GM21367 (cell line): ENCODE results near the gene TMEM94.

Source experiments
- ATAC-seq: cut with Tn5 transposase; IDR thresholded peaks from one replicate; pipeline ENCODE4 v1.9.1; 2021; ENCODE audit not compliant: unreplicated experiment

TMEM94 gene

DNA sequence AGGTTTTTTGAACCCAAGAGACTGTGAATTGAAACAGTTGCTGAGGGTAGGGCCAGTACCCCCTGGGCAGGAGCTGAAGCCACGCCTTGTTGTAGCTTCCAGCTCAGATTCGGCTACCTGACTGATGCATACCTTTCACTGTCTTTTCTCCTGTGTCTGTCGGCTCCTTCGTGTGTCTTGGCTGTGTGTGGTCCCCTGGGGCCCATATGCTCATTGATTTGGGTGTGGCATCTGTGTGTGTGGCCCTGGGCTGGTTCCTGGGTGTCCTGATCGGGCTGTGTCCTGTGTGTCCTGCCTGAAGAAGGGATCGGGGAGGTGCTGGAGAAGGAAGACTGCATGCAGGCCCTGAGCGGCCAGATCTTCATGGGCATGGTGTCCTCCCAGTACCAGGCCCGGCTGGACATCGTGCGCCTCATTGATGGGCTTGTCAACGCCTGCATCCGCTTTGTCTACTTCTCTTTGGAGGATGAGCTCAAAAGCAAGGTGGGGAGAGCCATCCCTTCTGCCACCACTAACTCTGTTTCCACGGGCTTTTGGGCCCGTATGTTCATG is 38.0 kb downstream of the TMEM94 start:
- ATAC-seq: no peak

DNA sequence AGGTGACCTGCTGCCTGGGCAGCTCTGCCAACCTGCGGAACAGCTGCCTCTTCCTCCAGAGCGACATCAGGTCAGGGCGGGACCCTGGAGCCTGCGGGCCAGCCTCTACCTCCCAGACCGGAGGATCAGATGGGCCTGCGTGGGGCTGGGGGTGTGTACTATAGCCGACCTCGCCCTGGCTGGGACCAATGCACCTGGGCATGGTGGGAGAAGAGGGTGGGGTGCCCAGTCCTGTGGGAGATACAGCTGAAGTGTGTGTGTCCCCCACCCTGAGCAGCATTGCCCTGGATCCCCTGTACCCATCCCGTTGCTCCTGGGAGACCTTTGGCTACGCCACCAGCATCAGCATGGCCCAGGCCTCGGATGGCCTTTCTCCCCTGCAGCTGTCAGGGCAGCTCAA is 39.6 kb downstream of the TMEM94 start:
- no peak for ATAC-seq

DNA sequence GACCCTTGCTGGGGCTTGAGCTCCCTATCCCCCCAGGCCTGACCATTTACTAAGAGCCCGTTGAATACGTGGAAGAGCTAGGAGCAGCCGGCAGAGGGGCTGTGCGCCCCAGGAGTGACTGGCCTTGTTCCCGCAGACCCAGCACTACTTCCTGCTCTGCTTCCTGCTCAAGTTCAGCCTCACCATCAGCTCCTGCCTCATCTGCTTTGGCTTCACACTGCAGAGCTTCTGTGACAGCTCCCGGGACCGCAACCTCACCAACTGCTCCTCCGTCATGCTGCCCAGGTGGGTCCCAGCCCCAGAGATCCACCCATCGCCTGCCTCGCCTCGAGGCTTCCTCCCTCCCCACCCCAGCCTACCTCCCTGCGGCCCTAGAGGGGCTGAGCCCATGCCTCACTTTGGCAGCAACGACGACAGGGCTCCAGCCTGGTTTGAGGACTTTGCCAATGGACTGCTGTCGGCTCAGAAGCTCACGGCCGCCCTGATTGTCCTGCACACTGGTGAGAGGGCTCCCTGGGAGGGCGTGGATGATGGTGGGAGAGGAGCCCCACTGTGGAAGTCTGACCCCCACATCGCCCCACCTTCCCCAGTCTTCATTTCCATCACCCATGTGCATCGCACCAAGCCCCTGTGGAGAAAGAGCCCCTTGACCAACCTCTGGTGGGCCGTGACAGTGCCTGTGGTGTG is 41.7 kb downstream of the TMEM94 start:
- ATAC-seq: no peak

DNA sequence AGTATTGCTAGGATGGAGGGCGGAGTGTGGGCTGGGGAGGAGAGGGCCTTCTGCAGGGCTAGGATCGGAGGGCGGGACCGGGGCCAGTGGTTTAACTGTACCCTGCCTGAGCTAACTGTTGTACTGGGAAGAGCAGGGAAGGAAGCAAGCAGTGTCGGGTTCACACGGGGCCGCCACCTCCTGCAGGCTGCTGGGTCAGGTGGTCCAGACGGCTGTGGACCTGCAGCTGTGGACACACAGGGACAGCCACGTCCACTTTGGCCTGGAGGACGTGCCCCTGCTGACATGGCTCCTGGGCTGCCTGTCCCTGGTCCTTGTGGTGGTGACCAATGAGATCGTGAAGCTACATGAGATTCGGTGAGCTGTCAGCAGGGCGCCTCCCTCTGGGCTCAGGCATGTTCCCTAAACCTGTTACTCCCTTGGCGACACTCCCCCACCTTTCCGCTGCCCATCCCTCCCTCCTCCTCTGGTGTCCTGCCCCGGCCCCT is 42.3 kb downstream of the TMEM94 start:
- no peak for ATAC-seq

DNA sequence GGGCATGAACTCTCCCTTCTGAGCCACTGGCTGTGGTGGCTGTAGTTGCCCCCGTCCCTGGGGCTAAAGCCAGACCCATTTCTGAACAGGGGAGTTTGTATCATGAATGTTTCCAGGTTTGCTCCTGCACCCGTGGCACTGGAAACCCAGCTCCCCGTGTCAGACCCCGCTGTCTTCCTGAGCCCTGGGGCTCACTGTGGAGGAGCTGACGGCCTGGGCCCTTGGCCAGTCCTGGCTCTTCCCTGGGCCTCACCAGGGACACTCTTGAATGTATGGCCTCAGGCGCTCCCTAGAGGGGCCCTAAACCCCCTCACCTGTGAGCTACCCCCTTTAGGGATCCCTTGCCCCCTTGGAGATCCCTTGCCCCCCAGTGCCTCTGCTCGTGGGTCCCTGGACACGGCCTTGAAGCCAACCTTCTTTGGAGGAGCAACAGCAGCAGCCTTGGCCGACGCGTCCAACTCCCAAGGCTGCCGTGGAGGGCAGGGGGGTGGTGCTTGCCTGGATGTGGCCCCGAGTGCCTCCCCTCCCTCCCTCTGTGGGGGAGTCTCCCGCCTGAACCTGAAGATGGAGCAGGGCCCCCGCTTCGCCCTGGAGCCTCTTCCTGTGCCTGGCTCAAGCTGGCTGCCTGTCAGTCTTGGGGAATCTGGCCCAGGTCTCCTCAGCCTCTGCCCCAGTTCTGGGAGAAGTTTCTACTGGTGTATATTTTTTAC is 43.0 kb downstream of the TMEM94 start:
- no peak for ATAC-seq

DNA sequence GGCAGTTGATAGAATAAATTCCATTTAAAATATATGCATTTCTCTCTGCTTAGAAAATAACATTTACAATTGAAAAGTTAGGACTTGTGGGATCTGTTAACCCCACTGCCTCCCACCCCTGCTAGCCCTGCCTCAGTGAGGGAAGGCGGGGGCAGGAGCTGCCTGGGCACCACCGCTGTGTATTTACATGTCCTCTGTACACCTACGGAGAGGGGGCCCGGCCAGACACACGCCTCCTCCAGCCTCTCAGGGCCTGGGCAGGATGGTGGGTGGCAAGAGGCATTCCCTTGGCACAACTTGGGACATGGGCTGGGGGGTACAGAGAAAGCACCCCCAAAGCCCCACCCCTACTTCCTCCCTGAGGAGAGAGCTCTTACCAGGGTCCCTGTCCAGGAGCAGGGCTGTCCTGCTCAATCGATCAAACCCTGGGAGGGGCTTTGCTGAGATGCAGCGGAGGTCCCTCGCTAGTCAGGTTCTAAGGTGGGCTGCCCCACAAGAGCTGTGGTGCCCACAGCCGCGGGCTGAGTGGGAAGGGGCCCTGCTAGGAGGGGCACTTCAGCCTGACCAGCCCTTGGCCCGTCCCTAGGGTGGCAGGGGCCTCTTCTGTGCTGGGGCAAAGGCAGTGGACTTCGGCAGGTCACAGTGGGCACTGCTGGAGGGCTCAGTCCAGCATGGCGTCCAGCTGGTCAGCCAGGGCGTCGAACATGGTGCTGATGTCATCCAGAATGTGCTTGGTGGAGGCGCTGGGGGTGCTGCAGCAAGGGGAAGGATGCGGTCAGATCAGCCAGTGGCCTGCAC is 44.2 kb downstream of the TMEM94 start:
- no peak for ATAC-seq

DNA sequence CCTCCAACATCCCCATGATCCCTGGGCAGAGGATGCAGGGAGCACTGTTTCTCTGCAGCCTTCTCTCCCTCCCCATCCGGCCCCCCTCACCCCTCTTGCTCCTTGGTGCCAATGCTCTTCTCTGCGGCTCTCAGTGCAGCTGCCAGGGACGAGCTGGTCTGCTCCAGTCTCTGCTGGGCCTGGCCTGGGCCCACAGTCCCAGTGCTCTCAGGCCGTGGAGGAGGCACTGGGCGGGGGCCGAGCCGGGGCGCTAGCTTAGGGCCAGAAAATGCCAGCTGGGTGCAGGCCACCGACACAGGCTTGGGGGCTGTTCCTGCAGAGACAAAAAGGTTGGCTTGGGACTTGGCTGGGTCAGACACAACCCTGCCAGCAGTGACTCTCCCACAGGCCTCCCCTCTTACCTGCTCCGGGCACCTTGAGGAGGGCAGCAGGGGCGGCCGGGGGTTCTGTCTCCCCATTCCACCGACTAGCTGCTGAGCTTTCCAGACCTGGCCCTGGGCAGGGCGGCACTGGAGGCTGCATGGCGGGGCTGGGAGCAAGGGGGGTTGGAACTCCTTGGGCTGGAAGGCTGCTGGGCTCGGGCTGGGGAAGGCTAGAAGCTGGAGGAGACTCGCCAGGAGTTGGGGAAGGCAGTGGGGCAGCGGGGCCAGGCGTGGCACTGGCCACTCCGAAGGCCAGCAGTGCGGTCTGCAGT is 45.1 kb downstream of the TMEM94 start:
- ATAC-seq: no peak

DNA sequence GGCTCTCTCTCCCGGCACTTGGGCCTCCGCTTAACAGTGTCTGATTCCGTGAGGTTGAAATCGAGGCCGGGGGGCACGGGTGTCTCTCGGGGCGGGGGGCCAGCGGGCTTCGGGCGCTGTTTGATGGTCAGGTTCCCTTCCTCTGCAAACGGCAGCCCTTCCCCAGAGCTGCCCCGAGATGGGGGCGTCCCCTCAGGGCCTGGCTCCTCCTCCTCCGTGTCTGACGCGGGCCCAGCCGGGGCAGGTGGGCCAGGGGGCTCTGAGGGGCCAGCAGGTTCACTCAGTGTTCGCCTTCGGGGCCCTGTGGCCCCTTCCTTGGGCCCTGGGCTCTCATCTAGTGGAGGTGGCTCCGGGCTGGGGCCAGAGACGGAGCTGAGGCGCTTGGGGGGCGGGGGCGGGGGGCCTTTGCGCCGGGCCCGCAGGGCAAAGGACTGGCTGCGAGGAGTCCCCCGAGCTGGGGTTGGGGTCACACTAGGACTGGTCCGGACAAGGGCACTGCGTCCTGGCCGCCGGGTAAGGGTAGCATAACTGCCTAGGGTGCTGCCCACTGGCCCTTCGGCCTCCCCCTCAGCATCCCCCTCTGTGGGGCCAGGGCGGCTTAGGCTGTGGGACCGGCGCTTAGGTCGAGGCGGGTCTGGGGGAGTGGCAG is 45.8 kb downstream of the TMEM94 start:
- no peak for ATAC-seq

DNA sequence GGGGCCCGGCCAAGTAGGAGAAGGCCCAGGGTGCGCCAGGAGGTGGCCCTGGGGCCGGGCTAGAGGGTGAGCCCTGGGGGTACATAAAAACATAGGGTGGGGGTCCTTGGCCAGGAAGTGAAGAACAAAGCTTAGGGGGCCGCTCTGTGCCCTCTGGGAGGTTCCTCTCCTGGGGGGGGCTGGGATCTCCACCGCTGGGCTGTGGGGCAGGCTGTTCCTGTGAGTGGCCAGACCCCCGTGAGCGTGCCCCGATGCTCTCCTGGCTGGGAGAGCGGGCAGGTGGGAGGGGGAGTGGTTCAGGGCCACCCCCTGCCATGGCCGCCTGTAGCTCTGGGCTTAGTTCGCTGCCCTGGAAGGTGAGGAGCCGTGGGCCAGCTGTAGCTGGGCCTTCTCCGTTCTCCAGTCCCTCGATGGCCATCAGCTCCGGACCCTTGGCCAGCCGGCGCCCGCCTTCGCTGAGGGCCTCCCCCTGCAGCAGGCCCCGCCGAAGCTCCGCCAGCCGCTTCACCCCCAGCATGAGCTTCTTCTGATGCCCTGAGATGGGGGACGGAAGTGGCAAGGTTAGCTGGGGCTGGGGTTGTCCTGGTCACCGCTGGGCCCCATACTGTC is 46.4 kb downstream of the TMEM94 start:
- ATAC-seq: no peak

DNA sequence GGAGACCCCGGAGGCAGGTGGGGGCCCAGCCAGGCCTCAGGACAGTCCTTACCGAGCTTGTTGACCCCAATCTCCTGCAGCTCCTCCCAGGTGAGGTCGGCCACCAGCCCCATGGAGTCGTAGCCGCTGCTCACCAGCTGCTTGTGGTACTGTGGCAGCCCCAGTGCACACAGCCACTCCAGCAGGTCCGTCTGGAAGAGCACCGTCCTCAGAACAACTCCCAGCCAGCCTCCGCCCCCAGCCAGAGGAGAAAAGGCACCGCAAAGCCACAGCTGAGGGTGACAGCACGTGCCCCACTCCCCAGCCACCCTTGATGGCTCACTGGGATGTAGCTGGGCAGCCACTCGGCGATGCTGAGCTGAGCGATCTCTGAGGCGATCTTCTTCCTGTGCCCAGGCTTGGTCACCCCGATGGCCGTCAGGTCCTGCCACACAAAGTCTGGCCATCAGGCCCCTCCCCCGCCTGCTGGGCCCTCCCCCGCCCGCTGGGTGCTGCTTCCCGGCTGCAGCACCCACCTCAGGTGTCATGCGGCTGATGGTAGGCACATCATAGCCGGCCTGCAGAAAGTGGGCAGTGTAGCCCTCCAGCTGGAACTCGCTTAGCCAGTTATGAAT is 47.0 kb downstream of the TMEM94 start:
- no peak for ATAC-seq

DNA sequence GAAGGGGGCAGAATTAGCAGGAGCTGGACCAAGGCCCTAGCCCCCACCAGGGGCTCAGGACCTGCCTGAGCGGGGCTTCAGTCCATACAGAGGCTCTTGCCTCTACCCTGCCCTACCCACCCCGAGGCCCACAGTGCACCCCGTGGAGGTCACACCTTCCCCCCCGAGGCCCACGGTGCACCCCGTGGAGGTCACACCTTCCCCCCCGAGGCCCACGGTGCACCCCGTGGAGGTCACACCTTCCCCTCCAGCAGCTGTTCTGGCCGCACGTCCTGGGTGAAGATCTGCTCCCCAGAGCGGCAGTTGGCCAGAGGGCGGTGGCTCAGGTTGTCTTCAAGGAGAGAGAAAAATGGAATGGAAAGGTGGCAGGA is 47.5 kb downstream of the TMEM94 start:
- no peak for ATAC-seq

DNA sequence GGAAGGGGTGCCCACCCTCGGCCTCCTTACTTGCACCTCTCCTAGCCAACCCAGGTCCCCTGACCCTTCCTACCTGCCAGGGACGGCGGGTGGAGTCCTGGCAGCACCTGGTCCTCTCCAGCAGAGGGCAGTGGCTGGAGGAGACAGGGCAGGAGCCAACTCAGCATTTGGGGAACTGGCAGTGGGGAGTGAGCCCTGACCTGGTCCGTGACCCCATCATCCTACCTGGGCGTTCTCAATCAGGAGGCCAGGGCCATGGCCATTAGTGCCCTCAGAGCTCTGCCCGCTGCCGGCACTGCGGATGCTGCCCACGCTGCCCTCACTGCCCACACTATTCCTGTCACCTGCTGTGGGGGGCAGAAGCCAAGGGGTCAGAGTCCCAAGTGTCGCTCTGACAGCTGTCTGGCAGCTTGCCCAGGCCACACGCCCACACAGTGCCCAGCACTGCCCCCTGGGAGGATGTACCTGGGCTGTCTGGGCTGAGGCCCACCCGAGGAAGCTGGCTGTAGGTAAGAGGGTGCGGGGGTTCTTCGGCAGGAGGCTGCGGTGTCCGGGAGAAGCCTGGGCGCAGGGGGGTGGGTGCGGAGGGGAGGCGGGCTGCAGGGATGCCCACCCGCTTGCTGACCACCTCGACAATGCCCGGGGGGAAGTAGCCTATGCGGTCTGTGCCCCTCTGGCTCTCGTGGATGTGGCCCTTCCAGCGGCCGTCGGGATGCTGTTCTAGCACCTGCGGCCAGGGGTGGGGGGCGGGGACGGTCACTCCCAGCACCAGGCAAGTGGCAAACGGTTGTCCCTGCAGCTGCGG is 48.1 kb downstream of the TMEM94 start:
- no peak for ATAC-seq

DNA sequence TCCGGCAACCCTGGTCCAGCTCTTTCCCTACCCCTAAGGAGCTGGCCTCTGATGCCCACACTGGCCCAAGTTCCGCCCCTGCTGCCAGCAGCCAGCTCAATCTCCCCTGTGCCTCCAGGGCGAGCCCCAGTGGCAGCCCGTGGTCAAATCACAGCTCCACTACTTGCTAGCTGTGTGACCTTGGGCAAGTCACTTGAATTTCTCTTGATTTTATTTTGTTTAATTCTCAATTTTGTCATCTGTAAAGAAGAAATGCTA is 48.6 kb downstream of the TMEM94 start:
- ATAC-seq: no peak

DNA sequence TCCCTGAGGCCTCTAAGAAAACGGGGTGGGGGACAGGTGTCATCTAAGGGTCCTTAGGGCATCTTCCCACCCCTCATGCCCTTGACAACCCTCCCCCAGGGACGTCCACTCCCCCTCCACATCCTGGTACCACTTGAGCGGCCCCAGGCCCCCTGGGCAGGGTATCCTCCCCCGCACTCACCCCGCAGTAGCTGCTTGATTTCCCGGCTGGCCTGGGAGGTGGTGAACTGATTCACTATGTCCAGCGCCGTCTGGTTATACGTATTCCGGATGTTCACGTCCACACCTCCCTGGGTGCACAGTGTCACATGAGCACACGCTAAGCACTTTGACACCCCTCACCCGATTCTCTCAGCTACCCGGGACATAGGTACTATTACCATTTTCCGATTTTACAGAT is 49.2 kb downstream of the TMEM94 start:
- ATAC-seq: no peak

DNA sequence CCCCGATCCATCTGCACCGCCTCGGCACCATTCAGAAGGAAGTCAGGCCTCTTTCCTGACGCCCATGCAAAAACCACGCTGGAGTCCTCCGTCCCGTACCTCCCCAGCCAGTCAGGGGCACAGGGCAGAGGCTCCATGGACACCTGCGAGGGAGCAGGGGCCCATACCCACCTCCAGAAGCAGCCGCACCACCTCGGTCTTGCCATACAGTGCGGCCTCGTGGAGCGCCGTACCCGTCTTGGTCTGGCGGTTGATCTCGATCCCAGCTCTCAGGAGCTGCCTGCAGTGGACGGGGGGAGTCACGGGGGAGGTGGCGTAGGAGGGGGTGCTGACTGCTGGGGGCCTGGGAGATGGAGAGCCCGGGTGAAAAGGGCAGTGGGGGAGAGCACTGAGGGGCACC is 49.7 kb downstream of the TMEM94 start:
- no peak for ATAC-seq

DNA sequence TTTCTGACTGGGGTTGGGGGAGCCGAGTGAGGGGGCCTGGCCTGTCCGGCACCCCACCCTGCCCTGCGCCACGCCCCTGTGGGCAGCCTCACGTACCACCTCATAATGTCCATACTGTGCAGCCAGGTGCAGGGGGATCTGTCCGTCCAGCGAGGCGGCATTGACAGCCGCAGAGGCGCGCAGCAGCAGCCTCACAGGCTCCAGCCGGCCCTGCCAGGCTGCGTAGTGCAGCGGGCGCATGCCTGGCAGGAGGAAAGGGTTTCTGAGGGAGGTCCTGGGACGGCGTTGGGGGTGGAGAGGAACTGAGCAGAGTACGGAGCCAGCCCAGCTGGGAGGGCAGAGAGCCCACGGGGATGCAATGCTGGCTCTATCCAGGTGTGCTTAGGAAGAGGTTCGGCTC is 50.5 kb downstream of the TMEM94 start:
- ATAC-seq: no peak

DNA sequence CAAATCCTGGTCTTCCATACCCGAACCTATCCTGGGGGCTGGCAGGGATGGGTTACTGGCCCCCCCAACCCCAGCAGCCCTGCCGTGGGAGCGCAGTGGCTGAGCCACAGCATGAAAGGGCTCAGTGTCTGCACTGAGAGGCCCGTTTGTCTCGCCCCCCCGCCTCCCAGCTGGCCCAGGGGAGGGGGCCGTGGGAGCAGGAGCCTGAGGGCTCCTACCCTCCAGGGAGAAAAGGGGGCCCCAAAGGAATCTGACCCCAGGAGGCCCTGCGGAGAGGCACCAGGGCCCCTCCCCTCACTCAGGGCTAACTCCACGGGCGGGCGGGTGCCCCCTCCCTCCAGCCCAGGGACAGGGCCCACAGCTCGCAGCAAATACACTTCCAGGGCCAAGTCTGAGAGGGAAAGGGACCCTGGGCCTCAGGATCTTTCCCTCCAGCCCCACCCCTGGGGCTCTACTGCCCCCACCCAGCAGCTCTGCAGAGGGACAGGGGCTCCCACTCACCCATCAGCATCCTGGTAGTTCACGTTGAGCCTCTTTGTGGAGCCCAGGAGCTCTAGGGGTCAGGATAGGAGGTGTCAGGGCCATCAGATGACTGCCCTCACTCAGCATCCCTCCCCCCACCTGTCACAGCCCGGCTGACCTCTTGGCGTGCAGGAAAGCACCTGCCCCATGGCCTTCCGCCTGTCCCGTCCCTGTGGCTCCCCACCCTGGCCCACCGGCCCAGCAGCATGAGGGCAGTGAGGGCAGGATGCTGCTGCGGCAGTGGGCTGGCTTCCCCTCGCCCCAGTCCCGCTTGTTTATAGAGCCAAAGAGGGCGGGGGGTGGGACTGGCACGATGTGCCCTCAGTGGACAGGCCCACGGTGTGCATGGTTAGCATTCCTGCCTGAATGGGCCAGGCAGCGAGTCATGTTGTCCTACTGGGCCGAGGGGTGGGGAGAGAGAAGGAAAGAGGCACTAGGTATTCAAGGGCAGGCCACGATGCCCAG is 51.6 kb downstream of the TMEM94 start:
- no peak for ATAC-seq

DNA sequence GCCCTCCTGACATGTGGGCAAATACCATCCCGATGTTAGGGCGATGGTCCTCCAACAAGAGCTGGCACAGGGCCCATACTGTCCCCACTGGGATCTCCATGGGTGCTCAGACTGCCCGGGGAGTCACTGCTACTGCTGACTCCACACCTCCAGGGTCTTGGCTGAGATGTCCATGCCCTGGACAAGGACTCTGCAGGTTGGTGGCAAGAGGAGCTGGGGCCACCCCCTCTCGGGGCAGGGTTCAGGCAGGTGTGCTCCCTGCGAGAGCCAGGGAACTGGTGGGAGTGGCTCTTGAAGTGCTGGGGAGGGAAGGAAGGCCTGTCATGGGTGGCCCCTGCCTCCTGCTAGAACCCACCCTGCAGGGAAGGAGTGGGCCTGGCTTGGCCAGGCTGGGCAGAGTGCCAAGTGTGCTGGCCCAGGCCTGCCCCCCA is 52.5 kb downstream of the TMEM94 start:
- ATAC-seq: no peak
